Neural cell (in vitro differentiated cells): ENCODE data around the gene ELANE. TPM values are rescaled to one million over a fixed set of nuclear protein-coding genes. Genes with fewer than 3 reads are reported as not detected.

Source experiments
- H2AFZ ChIP-seq: fragments of 200-600, 300-800 bp; sonication (generic), shearing (Covaris generic); 2 replicates; pipeline ENCODE4 v1.6.0; 2014; ENCODE audit warnings: low read depth, mild to moderate bottlenecking, antibody characterized with exemption, low read length, moderate library complexity
- H3F3A ChIP-seq: fragments of 200-600 bp; shearing (Covaris generic); 2 replicates; pipeline ENCODE4 v1.6.1; 2016; ENCODE audit warnings: mild to moderate bottlenecking, moderate library complexity, mixed read lengths, antibody characterized with exemption, low read length; ENCODE audit not compliant: insufficient read depth, poor library complexity, severe bottlenecking
- H3K27ac ChIP-seq: fragments of 200-600, 300-800 bp; sonication (generic), shearing (Covaris generic); 2 replicates; pipeline ENCODE4 v1.5.1; 2014; ENCODE audit warnings: mild to moderate bottlenecking, low read length, moderate library complexity
- H3K27me3 ChIP-seq: fragments of 300-800, 200-600 bp; sonication (generic), shearing (Covaris generic); 2 replicates; pipeline ENCODE4 v1.6.0; 2014; ENCODE audit warnings: mild to moderate bottlenecking, low read depth, low read length, moderate library complexity; ENCODE audit not compliant: insufficient read depth
- H3K36me3 ChIP-seq: fragments of 300-800, 200-600 bp; sonication (generic), shearing (Covaris generic); 2 replicates; pipeline ENCODE4 v1.5.1; 2014; ENCODE audit warnings: mild to moderate bottlenecking, antibody characterized with exemption, low read length, moderate library complexity; ENCODE audit not compliant: insufficient read depth
- H3K4me2 ChIP-seq: fragments of 300-800, 200-600 bp; sonication (generic), shearing (Covaris generic); 2 replicates; pipeline ENCODE4 v1.6.0; 2014; ENCODE audit warnings: mild to moderate bottlenecking, low read length
- H3K4me3 ChIP-seq: fragments of 300-800, 200-600 bp; sonication (generic), shearing (Covaris generic); 2 replicates; pipeline ENCODE4 v1.5.1; 2014; ENCODE audit warnings: mild to moderate bottlenecking, low read length, moderate library complexity
- H3K79me2 ChIP-seq: fragments of 200-600 bp; shearing (Covaris generic); replicated peaks from 2 replicates; pipeline ENCODE4 v1.6.0; 2014; ENCODE audit warnings: mild to moderate bottlenecking, low read length, moderate library complexity; ENCODE audit not compliant: insufficient read depth
- H3K9ac ChIP-seq: fragments of 300-800, 200-600 bp; sonication (generic), shearing (Covaris generic); 2 replicates; pipeline ENCODE4 v1.6.1; 2016; ENCODE audit warnings: mild to moderate bottlenecking, low read length, mixed read lengths
- H3K9me2 ChIP-seq: fragments of 200-600 bp; shearing (Covaris generic); 2 replicates; pipeline ENCODE4 v1.6.1; 2016; ENCODE audit warnings: mild to moderate bottlenecking, low read length, mixed read lengths; ENCODE audit not compliant: insufficient read depth
- H3K9me3 ChIP-seq: fragments of 200-600, 300-800 bp; sonication (generic), shearing (Covaris generic); 2 replicates; pipeline ENCODE4 v1.6.1; 2016; ENCODE audit warnings: mild to moderate bottlenecking, mixed run types, low read length, moderate library complexity, mixed read lengths
- H4K20me1 ChIP-seq: fragments of 200-600 bp; shearing (Covaris generic); 2 replicates; pipeline ENCODE4 v1.6.1; 2016; ENCODE audit warnings: mild to moderate bottlenecking, mixed run types; ENCODE audit not compliant: insufficient read depth
- EP300 ChIP-seq: fragments of 450-650 bp; conservative IDR thresholded peaks from 2 replicates; pipeline ENCODE4 v1.6.1; 2014; ENCODE audit warnings: antibody characterized with exemption, mild to moderate bottlenecking, moderate library complexity; ENCODE audit not compliant: poor library complexity, severe bottlenecking
- EZH2 ChIP-seq: fragments of 200-600, 300-800 bp; shearing (Covaris generic), sonication (generic); IDR thresholded peaks from 2 replicates; pipeline ENCODE4 v1.6.1; 2014; ENCODE audit warnings: antibody characterized with exemption, low read length, borderline replicate concordance, mild to moderate bottlenecking; ENCODE audit not compliant: insufficient read depth, poor library complexity, severe bottlenecking
- MXI1 ChIP-seq: fragments of 450-650 bp; conservative IDR thresholded peaks from 2 replicates; pipeline ENCODE4 v1.6.1; 2014; ENCODE audit warnings: antibody characterized with exemption, mild to moderate bottlenecking; ENCODE audit not compliant: poor library complexity, severe bottlenecking
- POLR2AphosphoS5 ChIP-seq: IDR thresholded peaks from 2 replicates; pipeline ENCODE4 v1.6.1; 2012
- RAD21 ChIP-seq: fragments of 450-650 bp; conservative IDR thresholded peaks from 2 replicates; pipeline ENCODE4 v1.6.1; 2014; ENCODE audit warnings: antibody characterized with exemption, mild to moderate bottlenecking, moderate library complexity
- SMC3 ChIP-seq: fragments of 450-650 bp; conservative IDR thresholded peaks from 2 replicates; pipeline ENCODE4 v1.6.1; 2014; ENCODE audit warnings: antibody characterized with exemption, mild to moderate bottlenecking, moderate library complexity; ENCODE audit not compliant: poor library complexity
- TAF1 ChIP-seq: IDR thresholded peaks from 2 replicates; pipeline ENCODE4 v1.6.1; 2012; ENCODE audit warnings: low read depth
- polyA plus RNA-seq: library from polyadenylated mRNA; depleted of rRNA; stranded (reverse); fragments of >200 nt; gene quantifications from 2 replicates; pipeline ENCODE4 v1.2.3, GENCODE V29; 2014
- TF ChIP-seq, protein P1 (sequence below): fragments of 450-650 bp; IDR thresholded peaks from 2 replicates; pipeline ENCODE4 v1.5.1; 2014; ENCODE audit warnings: antibody characterized with exemption, mild to moderate bottlenecking, moderate library complexity; ENCODE audit not compliant: poor library complexity, severe bottlenecking
- TF ChIP-seq, protein P2 (sequence below): IDR thresholded peaks from 2 replicates; pipeline ENCODE4 v1.6.1; 2012; ENCODE audit warnings: borderline replicate concordance

ELANE gene
- polyA plus RNA-seq, 1 donor from 2014 or later, result not detected

DNA sequence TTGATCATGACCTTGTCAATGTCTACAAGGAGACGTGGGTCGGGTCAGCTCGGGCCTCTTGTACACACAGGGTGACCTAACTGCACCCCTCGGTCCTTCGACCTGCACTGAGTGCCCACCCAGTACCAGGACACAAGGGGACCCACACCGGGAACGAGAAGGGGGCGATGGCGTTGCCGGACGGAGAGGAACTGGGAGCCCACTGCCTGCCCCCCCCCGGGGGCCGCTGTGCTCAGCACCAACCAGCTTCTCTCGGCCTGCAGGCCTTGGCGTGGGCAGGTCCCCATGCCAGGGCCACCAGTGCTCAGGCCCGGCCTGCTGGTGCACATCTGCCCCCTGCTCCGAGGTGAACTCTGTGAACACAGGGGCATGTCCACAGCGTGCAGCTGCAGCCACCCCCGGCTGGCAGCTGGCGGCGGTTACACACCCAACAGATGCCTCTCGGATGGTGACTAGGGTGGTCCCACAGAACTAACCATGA, 21.5 kb downstream of the ELANE start:
- no peaks in the 10 kb centered on the region for H3K9me3 ChIP-seq
- TF ChIP-seq EZH2, result no peak
- TF ChIP-seq, protein P1, sequence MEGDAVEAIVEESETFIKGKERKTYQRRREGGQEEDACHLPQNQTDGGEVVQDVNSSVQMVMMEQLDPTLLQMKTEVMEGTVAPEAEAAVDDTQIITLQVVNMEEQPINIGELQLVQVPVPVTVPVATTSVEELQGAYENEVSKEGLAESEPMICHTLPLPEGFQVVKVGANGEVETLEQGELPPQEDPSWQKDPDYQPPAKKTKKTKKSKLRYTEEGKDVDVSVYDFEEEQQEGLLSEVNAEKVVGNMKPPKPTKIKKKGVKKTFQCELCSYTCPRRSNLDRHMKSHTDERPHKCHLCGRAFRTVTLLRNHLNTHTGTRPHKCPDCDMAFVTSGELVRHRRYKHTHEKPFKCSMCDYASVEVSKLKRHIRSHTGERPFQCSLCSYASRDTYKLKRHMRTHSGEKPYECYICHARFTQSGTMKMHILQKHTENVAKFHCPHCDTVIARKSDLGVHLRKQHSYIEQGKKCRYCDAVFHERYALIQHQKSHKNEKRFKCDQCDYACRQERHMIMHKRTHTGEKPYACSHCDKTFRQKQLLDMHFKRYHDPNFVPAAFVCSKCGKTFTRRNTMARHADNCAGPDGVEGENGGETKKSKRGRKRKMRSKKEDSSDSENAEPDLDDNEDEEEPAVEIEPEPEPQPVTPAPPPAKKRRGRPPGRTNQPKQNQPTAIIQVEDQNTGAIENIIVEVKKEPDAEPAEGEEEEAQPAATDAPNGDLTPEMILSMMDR, result no peak
- TF ChIP-seq RAD21, result no peak
- no peak for TF ChIP-seq TAF1
- TF ChIP-seq EP300, result no peak
- TF ChIP-seq POLR2AphosphoS5, result no peak
- TF ChIP-seq MXI1, result no peak
- TF ChIP-seq, protein P2, sequence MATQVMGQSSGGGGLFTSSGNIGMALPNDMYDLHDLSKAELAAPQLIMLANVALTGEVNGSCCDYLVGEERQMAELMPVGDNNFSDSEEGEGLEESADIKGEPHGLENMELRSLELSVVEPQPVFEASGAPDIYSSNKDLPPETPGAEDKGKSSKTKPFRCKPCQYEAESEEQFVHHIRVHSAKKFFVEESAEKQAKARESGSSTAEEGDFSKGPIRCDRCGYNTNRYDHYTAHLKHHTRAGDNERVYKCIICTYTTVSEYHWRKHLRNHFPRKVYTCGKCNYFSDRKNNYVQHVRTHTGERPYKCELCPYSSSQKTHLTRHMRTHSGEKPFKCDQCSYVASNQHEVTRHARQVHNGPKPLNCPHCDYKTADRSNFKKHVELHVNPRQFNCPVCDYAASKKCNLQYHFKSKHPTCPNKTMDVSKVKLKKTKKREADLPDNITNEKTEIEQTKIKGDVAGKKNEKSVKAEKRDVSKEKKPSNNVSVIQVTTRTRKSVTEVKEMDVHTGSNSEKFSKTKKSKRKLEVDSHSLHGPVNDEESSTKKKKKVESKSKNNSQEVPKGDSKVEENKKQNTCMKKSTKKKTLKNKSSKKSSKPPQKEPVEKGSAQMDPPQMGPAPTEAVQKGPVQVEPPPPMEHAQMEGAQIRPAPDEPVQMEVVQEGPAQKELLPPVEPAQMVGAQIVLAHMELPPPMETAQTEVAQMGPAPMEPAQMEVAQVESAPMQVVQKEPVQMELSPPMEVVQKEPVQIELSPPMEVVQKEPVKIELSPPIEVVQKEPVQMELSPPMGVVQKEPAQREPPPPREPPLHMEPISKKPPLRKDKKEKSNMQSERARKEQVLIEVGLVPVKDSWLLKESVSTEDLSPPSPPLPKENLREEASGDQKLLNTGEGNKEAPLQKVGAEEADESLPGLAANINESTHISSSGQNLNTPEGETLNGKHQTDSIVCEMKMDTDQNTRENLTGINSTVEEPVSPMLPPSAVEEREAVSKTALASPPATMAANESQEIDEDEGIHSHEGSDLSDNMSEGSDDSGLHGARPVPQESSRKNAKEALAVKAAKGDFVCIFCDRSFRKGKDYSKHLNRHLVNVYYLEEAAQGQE, result no peak
- TF ChIP-seq SMC3, result no peak
- no peaks in the 10 kb centered on the region for H3F3A ChIP-seq
- no peak overlapping the region for H3K4me3 ChIP-seq
- no peaks in the 10 kb centered on the region for H3K36me3 ChIP-seq
- H4K20me1 ChIP-seq, result no peaks in the 10 kb centered on the region
- no peaks in the 10 kb centered on the region for H3K27me3 ChIP-seq
- no peak overlapping the region for H2AFZ ChIP-seq
- no peaks in the 10 kb centered on the region for H3K79me2 ChIP-seq
- H3K4me2 ChIP-seq, result no peak overlapping the region
- no peaks in the 10 kb centered on the region for H3K9me2 ChIP-seq
- no peak overlapping the region for H3K27ac ChIP-seq
- H3K9ac ChIP-seq, result no peak overlapping the region

DNA sequence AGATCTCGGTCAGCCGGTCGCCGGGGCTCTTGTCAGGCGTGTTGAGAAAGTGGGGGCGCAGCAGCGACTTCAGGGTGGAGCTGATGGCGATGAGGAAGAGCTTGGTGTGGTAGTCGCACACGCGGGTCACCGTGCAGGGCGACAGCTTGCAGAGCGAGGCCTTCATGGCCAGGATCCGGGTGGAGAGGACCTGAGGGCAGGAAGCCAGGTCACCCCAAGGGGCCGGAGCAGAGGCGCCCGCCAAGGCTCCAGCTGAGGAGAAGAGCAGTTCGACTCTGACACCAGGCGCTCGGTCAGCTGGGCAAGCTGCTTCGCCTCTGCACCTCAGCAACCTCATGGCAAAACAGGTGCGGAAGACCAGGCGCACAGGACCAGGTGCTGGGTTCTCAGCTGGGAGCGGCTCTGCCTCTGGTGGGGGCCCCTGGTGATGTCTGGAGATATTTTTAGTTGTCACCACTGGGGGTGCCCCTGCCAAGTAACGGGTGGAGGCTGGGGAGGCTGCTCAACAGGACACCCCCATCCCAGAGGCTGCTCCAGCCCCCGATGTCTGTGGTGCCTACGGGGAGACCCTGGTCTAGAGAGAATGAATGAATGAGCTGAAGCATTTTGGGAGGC, 23.3 kb downstream of the ELANE start:
- H3K9me2 ChIP-seq, result no peaks in the 10 kb centered on the region
- H3K9ac ChIP-seq, result no peak overlapping the region
- H3K4me2 ChIP-seq, result no peak overlapping the region
- H3K36me3 ChIP-seq, result no peaks in the 10 kb centered on the region
- no peaks in the 10 kb centered on the region for H4K20me1 ChIP-seq
- no peak for TF ChIP-seq EZH2
- TF ChIP-seq SMC3, result no peak
- TF ChIP-seq POLR2AphosphoS5, result no peak
- no peak for TF ChIP-seq RAD21
- TF ChIP-seq MXI1, result no peak
- no peak for TF ChIP-seq EP300
- TF ChIP-seq TAF1, result no peak
- TF ChIP-seq, protein P2, result no peak
- TF ChIP-seq, protein P1, result no peak
- no peak overlapping the region for H3K27ac ChIP-seq
- no peaks in the 10 kb centered on the region for H3F3A ChIP-seq
- no peaks in the 10 kb centered on the region for H3K9me3 ChIP-seq
- no peak overlapping the region for H3K4me3 ChIP-seq
- H2AFZ ChIP-seq, result no peak overlapping the region
- H3K27me3 ChIP-seq, result no peaks in the 10 kb centered on the region
- H3K79me2 ChIP-seq, result no peaks in the 10 kb centered on the region
